ENCODE data around the gene TESK2.

- no peak for TF ChIP-seq CTCF (IDR thresholded peaks at IDR 0.05)
- no peak for TF ChIP-seq POLR2A (IDR thresholded peaks at IDR 0.05)
Measured at GRCh38 chr1:45401524-45401923, 89.4 kb downstream of the TESK2 start.

All from heart left ventricle (tissue), 13 donors.